GM18868 (cell line): ENCODE data around the gene CTSD.

Experiments
- ATAC-seq: cut with Tn5 transposase; IDR thresholded peaks from one replicate; pipeline ENCODE4 v1.9.1; 2021; ENCODE audit warnings: mild to moderate bottlenecking, moderate library complexity; ENCODE audit not compliant: unreplicated experiment

The CTSD gene

DNA sequence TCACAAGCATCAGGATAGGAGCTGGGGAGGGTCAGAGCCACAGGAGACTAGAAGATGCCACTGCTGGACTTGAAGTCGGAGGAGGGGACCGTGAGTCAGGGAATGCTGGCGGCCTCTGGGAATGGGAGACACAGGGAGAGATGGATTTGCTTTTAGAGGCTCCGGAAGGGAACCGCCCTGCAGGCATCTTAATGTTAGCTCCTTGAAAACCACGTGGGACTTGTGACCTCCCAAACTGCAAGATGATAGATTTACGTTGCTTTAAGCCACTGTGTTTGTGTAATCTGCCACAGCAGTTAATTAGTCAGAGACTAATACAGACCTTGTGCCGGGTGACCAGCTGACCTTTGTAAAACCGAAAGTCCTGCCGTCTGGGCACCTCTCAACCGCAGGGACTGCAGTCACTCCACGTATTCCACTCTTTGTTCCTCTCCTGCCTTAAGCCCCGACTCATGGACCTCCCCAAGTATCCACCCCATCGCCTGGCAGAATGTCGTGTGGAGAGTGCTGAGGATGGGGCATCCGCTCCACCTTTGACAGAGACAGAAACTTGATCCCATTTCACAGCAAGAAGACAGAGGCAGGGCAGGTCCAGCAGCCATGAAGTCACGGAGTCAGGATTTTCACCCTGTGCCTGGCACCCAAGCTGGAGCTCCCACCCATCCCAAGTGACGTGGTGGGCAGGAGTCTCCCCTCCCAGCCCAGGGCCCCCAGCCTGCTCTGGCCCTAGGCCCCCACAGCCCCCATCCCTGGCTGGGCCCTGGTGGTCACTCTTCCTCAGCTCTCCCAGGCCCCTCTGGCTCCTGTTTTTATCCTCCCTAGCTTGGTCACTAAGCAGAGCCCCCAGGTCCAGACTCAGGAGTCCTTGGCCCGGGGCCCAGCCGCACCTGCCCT is 19.4 kb upstream of the CTSD start:
- no peak for ATAC-seq

DNA sequence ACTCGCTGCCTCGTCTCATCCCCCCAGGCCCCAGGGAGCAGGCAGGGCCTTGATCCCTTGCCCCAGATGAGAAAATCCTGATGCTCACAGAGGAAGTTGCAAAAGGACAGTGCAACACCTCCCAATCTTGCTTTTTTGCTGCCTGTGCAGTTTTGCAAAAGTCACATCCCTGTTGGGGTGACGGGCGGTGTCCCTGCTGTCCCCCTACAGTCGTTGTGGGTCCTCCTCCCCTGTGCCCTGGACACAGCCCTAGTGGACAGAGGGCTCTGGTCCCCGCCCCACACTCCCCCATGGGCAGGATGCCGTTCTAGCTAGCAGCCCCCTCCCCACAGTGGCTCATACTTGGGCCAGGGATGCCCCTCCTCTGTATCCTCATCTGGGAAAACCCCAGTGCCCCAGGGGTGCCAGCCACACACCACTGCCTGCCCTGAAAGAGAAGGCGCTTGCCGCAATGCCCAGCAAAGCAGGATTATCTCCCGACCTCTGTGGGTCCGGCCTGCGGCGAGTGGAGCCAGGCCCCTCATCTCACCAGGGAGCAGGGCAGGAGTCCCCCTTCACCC is 18.4 kb upstream of the CTSD start:
- ATAC-seq = no peak

DNA sequence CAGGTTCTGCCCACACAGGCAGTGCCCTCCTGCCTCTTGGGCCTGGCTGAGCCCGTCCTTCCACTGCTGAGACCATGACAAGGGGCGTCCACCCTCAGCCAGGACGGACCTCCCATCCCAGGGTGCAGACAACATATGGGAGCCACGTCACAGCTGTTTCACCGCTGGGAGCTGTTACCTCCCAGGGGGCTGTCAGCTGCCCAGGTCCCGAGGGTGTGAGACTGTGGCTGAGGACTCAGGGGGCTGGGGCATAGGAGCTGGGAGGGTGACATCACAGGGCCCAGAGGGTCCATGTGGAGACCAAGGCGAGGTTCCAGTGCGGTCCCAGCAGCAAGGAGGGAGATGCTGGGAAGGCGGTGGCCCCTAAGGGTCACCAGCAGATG is 17.9 kb upstream of the CTSD start:
- ATAC-seq = no peak

DNA sequence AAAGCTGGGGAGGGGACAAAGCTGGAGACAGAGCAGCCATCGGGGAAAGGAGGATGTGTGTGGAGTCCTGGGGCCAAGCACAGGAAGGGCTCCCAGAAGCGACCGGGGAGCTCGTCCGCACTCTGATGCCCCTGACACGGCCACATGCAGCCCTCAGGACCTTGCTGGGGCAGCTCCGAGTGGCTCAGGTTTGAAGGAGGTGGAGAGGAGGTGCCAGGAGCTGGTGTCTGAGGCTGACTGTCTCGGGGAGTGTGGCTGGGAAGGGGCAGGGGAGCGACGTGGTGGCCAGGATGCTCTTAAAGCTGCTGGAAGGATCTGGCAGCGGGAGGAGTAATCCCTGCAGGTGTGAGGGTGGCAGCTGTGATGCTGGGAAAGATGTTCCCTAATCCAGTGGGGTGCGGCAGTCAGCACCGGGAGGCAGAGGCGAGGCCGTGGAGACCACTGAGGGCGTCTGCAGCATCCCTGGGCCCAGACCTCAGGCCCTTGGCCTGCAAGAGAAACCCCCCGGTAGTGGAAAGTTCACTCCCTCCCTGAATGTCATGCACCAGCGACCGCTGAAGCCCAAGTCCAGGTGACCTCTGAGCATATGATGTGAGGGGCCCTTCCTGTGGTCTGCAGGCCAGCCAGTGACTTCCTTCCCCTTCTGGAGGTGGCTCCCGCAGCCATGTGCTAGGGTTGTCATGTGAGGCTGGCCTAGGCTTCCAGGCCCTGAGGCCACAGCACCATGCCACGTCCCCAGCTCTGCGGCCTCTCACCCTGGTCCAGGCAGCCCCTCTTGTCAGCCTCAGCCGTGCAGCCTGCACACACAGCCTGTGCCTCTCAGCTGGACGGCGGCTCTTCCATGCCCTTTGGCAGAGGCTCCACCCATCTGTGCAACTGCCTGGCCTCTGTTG is 17.2 kb upstream of the CTSD start:
- ATAC-seq = no peak

DNA sequence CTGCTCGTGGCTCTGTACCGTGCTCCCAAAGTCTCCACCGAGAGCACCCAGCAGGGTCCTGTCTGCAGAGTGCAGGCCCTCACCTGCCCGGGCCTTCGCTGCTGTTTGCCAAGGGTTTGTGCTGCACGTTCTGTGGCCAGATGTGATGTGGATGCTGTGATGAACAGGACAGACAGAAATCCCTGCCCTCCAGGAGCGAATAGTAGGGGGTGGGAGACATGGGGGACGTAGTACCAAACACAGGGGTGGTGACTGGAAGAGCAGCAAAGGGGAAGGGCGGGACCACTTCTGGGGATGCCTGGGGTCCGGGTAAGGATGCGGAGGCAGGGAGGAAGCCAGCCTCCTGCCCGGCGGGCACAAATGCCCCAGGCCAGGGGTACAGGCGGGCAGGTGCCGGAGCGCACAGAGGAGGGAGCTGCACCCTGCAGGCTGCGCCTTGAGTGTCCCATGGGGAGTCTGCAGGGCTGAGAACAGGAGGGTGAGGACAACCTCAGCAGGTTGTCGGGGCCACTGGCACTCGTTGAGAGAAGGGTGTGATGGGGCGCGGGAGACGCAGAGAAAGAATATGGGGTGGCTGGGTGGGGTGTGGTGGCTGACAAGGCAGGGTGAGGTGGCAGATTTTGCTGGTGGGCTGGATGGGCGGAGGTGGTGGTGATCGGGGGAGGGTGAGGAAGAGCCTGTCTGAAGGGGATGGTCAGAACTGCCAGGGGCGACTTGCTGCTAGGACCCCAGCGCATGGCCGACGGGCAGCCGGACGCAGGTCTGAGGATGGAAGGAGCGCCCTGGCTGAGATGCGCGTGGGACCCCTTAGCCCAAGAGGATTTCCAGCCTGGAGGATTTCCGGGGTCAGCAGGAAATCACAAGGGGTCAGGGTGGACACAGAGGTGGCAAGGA is 16.3 kb upstream of the CTSD start:
- no peak for ATAC-seq

DNA sequence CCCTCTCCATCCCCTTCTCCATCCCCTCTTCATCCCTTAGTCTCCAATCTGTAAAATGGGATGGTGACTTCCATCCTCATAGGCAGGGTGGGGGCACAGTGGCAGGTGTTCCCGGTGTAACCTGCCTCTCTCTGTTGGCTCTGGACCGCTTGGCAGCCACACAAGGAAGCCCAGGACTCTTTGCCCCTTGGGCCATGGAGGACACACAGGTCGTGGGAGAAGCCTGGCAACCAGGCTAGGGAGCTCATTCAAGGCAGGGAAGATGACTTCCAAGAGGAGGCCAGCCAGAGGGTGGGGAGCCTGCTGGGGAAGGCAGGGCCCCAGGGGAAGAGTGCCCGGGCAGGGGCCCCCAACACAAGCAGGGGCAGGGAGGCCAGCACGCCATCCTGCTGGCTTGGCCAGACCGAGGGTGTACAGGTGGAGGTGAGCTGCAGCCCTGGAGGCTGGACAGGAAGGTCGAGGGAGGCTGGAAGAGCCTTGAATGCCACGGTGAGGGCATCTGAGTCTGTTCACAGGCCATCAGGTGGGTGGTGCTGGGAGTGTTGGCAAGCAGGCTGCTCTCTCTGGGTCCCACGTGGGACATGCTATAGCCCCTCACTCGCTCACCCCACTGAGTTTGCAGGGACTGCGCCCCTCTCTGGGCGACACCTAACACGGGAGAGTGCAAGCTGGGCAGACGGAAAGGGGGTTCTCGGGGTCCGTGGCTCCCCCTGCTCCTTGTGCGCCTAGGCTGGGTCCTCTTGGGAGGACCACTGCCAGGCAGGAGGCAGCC is 15.5 kb upstream of the CTSD start:
- ATAC-seq = no peak

DNA sequence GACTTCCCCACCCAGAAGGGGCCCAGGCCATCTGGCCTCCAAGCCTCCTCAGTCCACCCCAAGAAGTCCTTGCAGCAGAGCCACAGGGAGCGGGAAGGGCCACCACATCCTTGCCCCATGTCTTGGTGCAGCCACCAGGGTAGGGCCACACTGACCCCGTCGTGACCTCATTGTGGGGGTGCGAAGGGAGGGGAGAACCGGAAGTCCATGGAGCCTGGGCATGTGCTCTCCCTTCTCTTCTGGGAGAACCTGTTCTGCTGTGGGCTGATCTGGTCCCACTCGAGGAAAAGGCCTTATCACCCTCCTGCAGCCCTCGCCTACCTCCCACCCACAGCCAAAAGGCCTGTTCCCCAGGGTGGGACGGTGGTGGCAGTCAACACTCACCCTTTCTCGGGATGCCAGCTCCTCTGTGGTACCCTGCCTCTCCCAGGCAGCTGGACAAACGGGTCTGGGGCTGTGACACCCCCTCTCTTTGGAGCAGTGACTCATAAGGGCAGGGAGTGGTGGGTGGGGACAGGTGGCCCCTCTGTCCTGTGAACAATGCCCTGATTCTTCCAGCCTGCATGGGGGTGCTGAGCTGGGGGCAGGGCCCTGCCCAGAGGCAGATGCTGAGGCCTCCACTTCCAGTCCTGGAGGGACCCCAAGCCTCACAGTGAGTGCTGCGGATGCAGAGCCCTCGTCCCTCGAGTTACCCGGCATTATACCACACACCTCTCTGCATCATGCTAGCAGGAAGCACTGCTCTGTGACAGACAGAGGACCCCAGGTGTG is 14.6 kb upstream of the CTSD start:
- ATAC-seq = no peak

DNA sequence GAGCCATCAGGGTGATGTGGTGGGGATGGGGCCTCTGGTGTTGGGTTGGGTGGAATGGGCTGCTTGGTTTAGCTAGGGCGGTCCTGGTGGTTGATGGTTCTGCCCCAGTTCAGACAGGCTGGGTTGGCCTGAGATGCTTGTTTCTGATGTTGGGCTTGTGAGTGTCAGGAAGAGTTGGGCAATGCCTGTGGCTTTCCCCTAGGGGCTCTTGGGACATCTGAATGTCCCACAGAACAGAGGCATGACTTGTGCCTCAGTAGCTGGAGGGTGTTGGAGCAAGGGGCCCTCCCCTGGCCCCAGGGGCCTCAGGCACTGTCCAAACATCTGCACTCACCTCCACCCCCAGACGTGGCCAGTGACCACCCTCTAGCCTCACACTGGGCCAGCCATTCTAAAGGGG is 14.0 kb upstream of the CTSD start:
- ATAC-seq = no peak

DNA sequence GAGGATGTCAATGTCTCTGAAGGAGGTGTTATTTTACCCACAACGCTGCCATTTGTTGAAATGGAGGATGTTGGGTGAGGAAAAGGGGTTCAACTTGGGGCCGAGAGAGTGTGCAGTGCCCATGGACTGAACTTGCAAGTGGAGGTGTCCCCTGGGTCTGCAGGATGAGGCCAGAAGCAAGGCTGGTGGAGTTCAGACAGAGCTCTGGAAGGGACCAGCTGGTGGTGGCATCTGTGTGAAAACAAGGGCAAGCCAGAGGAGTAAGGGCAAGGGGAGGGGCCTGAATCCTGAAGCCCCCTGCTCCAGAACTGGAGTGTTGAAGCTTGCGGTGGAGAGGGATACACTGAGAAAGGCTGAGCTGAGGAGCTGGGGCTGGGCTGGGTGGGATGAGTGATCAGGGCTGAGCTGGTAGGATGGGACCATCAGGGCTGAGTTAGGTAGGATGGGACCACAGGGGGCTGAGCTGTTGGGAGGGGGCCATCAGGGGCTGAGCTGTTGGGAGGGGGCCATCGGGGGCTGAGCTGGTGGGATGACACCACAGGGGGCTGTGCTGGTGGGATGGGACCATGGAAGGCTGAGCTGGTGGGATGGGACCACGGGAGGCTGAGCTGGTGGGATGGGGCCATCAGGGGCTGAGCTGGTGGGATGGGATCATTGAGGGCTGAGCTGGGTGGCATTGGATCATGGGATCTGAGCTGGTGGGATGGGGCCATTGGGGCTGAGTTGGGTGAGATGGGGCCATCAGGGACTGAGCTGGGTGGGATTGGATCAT is 13.4 kb upstream of the CTSD start:
- no peak for ATAC-seq

DNA sequence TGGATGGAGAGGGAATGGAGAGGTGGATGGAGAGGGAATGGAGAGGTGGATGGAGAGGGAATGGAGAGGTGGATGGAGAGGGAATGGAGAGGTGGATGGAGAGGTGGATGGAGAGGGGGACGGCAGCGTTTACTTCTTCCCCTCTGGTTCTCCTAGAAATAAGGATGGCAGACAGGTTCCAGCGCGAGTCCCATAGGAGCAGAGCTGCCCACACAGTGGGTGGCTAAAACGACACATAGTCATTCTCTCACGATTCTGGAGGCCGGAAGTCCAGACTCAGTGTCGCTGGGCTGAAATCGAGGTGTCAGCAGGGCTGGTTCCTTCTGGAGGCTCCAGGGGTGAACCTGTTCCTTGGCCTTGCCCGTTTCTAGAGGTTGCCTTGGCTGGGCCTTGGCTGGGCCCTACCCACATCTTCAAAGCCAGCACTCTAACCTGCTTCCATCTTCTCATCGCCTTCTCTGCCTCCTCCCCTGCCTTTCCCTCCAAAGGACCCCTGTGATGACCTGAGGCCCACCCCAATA is 12.7 kb upstream of the CTSD start:
- no peak for ATAC-seq

DNA sequence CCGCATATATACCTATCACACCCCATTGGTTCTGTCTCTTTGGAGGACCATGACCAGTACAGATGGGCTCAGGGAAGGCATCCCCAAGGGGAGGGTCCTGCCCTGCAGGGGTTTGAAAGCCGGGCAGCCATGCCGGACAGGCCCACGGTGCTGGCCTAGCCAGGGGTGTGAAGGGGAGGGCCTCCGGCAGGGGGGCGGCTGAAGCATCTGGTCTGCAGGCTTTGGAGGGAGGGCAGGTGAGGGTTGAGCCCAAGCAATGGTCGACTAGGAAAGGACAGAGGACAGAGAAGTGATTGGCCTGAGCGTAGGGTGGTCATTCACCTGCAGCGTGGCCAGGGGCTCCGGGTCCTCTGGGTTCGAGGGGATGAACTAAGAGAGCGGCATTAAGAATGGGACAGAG is 11.2 kb upstream of the CTSD start:
- no peak for ATAC-seq

DNA sequence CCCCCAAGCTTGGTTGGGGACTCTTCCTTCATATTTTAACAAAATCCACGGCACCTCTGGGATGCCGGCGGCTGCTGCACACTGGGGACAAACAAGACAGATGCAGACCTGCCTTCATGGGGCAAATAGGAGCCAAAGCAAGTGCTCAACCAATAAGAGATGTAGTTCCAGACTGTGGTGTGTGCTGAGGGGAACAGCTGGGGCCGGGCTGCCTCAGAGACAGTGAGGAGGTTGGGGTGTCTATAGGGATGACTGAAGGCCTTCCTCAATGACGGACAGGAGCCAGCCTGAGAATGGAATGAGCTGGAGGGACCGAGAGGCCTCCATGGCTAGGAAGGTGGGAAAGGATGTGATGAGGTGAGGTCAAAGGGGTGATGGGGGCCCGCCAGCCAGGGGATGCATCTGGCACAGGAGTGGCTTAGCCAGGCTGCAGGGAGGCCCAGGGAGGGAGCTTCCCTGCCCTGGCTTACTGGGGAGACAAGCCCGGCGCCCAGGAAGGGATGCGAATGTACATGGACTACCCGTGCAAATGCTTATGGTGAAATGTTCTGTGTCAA is 10.3 kb upstream of the CTSD start:
- ATAC-seq = no peak

DNA sequence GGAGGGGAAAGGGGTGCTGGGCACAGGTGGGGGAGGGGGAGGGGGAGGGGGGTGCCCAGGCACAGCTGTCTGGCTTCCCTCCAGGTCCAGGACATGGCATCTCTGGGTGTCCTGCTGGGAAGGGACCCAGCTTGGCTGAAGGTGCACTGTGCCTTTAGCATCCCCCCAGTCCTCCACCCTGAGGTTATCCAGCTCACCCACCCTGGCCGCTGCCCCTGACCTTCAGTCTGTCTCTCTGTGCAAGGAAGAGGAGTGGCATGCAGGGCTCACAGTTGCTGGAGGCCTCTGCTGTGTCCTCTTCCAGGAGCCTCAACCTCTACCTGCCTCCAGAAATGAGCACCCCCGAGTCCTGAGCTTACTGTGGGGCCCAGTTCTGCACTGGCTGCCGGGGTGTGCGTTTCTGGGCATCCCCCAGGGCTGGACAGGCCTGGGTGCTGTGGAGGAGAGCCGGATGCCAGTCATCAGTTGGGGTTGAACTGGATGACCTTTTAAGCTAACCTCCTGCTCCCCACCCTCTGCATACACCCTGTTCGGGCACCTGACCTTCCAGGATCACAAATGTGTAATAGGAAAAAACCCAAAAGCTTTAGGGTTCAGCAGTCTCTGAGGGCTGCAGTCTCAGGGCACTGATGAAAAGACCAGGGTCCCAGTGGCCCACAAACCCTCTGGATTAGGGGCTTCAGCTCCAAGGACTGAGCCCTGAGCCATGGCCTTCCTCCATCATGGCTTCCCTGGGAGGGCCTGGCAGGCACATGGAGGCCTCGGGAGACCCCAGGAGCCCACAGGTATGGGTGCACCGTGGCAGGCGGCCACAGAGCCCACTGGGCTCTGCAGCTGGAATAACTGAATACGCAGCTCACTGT is 9.6 kb upstream of the CTSD start:
- ATAC-seq = no peak

DNA sequence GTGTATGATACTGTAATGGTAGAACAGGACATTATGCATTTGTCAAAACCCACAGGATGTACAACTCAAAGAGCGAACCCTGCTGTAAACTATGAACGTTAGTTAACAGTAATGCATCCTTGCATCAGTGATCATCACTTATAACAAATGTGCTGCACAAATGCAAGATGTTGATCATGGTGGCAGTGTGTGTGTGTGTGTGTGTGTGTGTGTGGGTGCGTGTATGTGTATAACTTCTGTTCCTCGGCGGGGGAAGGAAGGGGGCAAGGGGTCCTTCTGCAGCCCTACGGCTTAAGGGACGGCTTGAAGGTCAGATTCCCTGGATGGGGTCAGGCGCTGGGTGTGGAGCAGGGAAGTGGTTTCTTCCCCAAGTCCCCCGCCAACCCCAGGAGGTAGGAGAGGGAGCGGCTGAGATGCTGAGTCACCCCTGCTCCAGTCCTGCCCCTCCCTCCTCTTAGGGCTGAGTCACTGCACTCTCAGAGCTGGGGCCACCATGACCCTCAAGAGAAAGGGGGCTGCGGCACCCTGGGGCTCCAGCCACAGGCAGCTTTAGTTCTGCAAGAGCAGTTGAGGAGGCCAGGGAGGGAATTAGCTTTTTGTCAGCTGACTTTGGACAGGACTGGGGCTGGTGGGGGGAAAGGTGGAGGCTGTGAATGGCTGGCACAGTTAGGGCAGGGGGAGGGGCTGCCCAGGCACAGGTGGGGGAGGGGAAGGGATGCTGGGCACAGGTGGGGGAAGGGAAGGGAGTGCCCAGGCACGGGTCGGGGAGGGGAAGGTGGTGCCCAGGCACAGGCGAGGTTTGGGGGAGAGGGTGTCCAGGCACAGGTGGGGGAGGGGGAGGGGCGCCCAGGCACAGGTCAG is 8.8 kb upstream of the CTSD start:
- ATAC-seq = no peak

DNA sequence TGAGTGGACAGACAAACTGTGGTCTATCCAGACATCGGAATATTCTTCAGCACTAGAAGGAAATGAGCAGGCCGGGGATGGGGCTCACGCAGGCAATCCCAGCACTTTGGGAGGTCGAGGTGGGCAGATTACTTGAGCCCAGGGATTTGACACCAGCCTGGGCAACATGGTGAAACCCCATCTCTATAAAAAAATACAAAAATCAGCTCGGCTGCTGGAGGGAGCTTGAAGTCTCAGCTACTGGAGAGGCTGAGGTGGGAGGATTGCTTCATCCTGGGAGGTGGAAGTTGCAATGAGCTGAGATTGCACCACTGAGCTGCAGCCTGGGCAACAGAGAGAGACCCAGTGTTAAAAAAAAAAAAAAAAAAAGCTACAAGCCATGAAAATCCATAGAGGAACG is 8.0 kb upstream of the CTSD start:
- ATAC-seq = no peak

DNA sequence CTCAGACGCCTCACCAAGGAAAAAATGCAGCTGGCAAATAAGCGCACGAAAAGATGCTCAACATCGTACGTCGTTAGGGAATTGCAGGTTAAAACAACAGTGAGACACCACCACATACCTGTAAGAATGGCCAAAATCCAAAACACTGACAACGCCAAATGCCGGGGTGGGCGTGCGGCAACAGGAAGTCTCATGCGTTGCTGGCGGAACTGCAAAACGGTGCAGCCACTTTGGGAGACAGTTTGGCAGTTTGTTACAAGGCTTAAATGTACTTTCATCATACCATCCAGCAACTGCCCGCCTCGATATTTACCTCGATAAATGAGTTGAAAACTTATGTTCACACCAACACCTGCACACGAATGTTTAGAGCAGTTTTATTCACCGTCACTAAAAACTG is 7.5 kb upstream of the CTSD start:
- ATAC-seq = no peak
